ENCODE results near the gene TMPRSS6. TPM values are rescaled to one million over a fixed set of nuclear protein-coding genes. Genes with fewer than 3 reads are reported as not detected.

Gene TMPRSS6
- polyA plus RNA-seq, 3 donors: not detected

- WGBS (ENCODE audit: insufficient coverage): 92% methylated on average over 15 of the region's 16 CpGs
- H3K79me2 ChIP-seq (ENCODE audit: insufficient read depth, low read length): no peaks in the 10 kb centered on the region
- Mint-ChIP-seq H3K9me3 (peaks cover 0 to 1% (median 0%) of the 10 kb centered on the region in 7 donors), H3K27me3 (ENCODE audit: low read depth in 3 of 3) (peaks cover 5 to 10% (median 5%) of the 10 kb centered on the region in 3 donors), H3K4me3 (no peak overlapping the region), H3K27ac (no peak overlapping the region), H3K36me3 (no peaks in the 10 kb centered on the region), H3K4me1 (no peaks in the 10 kb centered on the region)
- no peaks in the 10 kb centered on the region for H4K20me1 ChIP-seq (ENCODE audit: insufficient read depth, low read length)
- no peak for TF ChIP-seq CTCF (IDR thresholded peaks at IDR 0.05)
- H3K4me2 ChIP-seq (replicated peaks; ENCODE audit: extremely low read depth, low read length, poor library complexity, severe bottlenecking): no peak overlapping the region
- no peak for DNase-seq
- no peak overlapping the region for H2AFZ ChIP-seq (ENCODE audit: insufficient read depth, low read depth, low read length, poor library complexity, severe bottlenecking)
- no peak overlapping the region for H3K27ac ChIP-seq (ENCODE audit: low read depth in 1 of 2, low read length in 2 of 2)
- H3K36me3 ChIP-seq (replicated peaks in 1 of 2; ENCODE audit: control insufficient read depth in 1 of 2, insufficient read depth in 2 of 2, low read length in 2 of 2): no peaks in the 10 kb centered on the region
- H3K27me3 ChIP-seq (ENCODE audit: control insufficient read depth in 2 of 2, insufficient read depth in 2 of 2, low read length in 2 of 2): no peaks in the 10 kb centered on the region
- intact Hi-C loops (cut with micrococcal nuclease): no loop called here
- H3K4me3 ChIP-seq (replicated peaks in 1 of 3; ENCODE audit: low read depth in 2 of 3, low read length in 3 of 3): no peak overlapping the region
- no peaks in the 10 kb centered on the region for H3K4me1 ChIP-seq (ENCODE audit: control insufficient read depth in 1 of 2, insufficient read depth in 2 of 2, low read length in 2 of 2)
- no peaks in the 10 kb centered on the region for H3K9me3 ChIP-seq (replicated peaks in 1 of 2; ENCODE audit: control insufficient read depth in 1 of 2, insufficient read depth in 1 of 2, low read length in 2 of 2)
- no peak overlapping the region for H3K9ac ChIP-seq (ENCODE audit: insufficient read depth, low read length, poor library complexity, severe bottlenecking)
These were observed 31.3 kb upstream of the TMPRSS6 start for GRCh38 chr22:37140686-37141323.

- no peak overlapping the region for H3K4me3 ChIP-seq (replicated peaks in 1 of 3; ENCODE audit: low read depth in 2 of 3, low read length in 3 of 3)
- WGBS (ENCODE audit: insufficient coverage): 83% methylated on average over 6 of the region's 7 CpGs
- intact Hi-C loops (cut with micrococcal nuclease): no loop called here
- no peak overlapping the region for H3K9ac ChIP-seq (ENCODE audit: insufficient read depth, low read length, poor library complexity, severe bottlenecking)
- no peaks in the 10 kb centered on the region for H3K36me3 ChIP-seq (replicated peaks in 1 of 2; ENCODE audit: control insufficient read depth in 1 of 2, insufficient read depth in 2 of 2, low read length in 2 of 2)
- H3K4me1 Mint-ChIP-seq: no peaks in the 10 kb centered on the region
- no peaks in the 10 kb centered on the region for H3K4me1 ChIP-seq (ENCODE audit: control insufficient read depth in 1 of 2, insufficient read depth in 2 of 2, low read length in 2 of 2)
- H3K9me3 Mint-ChIP-seq: peaks cover 0 to 1% (median 0%) of the 10 kb centered on the region in 7 donors
- H3K36me3 Mint-ChIP-seq: no peaks in the 10 kb centered on the region
- H2AFZ ChIP-seq (ENCODE audit: insufficient read depth, low read depth, low read length, poor library complexity, severe bottlenecking): no peak overlapping the region
- H3K9me3 ChIP-seq (replicated peaks in 1 of 2; ENCODE audit: control insufficient read depth in 1 of 2, insufficient read depth in 1 of 2, low read length in 2 of 2): no peaks in the 10 kb centered on the region
- H4K20me1 ChIP-seq (ENCODE audit: insufficient read depth, low read length): no peaks in the 10 kb centered on the region
- H3K4me2 ChIP-seq (replicated peaks; ENCODE audit: extremely low read depth, low read length, poor library complexity, severe bottlenecking): no peak overlapping the region
- H3K4me3 Mint-ChIP-seq: no peak overlapping the region
- no peaks in the 10 kb centered on the region for H3K79me2 ChIP-seq (ENCODE audit: insufficient read depth, low read length)
- no peak overlapping the region for H3K27ac Mint-ChIP-seq
- peaks cover 1 to 9% (median 1%) of the 10 kb centered on the region in 3 donors for H3K27me3 Mint-ChIP-seq (ENCODE audit: low read depth in 3 of 3)
- H3K27me3 ChIP-seq (ENCODE audit: control insufficient read depth in 2 of 2, insufficient read depth in 2 of 2, low read length in 2 of 2): no peaks in the 10 kb centered on the region
- TF ChIP-seq CTCF (IDR thresholded peaks at IDR 0.05): no peak
- no peak for DNase-seq
- no peak overlapping the region for H3K27ac ChIP-seq (ENCODE audit: low read depth in 1 of 2, low read length in 2 of 2)
These were observed 30.2 kb upstream of the TMPRSS6 start for GRCh38 chr22:37139762-37140161.

Data from CD14-positive monocyte (primary cell).